Measurements from ENCODE around the gene CCL5. TPM values are rescaled to one million over a fixed set of nuclear protein-coding genes. Genes with fewer than 3 reads are reported as not detected.

Gene CCL5
- total and polyA plus RNA-seq, 10 donors: 26.0 to 93.2 (median 64.3) TPM

DNA sequence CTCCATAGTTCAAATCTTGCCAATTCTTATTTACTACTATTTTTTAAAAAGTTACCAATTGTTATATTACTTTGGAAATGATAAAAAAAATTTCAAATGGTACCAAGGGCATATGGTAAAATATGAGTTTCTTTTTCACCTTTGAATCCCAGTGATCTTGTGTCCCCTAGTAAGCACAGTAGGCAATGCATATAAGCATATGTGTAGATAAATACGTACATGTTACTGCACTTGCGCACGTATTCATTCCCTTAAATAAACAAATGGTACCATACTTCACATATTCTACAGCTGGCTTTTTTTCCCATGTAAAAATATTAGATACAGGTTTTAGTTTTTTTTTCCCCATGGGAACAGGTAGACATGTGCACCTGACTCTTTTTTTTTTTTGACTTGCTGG lies 39.1 kb downstream of the CCL5 start:
- Histone ChIP-seq H3K4me3 (no peak overlapping the region), H3K36me3 (peaks cover 0 to 100% (median 99%) of the 10 kb centered on the region in 6 donors), H3K27me3 (replicated peaks in 1 of 7) (no peaks in the 10 kb centered on the region), H3K27ac (no peak overlapping the region), H3K4me1 (no peaks in the 10 kb centered on the region), H3K9me3 (no peaks in the 10 kb centered on the region)
- TF ChIP-seq POLR2A (IDR thresholded peaks at IDR 0.05): no peak
- TF ChIP-seq, protein P1, sequence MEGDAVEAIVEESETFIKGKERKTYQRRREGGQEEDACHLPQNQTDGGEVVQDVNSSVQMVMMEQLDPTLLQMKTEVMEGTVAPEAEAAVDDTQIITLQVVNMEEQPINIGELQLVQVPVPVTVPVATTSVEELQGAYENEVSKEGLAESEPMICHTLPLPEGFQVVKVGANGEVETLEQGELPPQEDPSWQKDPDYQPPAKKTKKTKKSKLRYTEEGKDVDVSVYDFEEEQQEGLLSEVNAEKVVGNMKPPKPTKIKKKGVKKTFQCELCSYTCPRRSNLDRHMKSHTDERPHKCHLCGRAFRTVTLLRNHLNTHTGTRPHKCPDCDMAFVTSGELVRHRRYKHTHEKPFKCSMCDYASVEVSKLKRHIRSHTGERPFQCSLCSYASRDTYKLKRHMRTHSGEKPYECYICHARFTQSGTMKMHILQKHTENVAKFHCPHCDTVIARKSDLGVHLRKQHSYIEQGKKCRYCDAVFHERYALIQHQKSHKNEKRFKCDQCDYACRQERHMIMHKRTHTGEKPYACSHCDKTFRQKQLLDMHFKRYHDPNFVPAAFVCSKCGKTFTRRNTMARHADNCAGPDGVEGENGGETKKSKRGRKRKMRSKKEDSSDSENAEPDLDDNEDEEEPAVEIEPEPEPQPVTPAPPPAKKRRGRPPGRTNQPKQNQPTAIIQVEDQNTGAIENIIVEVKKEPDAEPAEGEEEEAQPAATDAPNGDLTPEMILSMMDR (IDR thresholded peaks at IDR 0.05 in 8 of 11, conservative IDR thresholded peaks at IDR 0.05 in 3 of 11): no peak
- TF ChIP-seq POLR2AphosphoS5 (IDR thresholded peaks at IDR 0.05): no peak
- intact Hi-C loops (cut with DNase I; ENCODE audit: low total_unique reads): loop anchor here (10.0 kb wide), 1 partner anchor 304 kb away; no protein-coding TSS in a partner anchor
- DNase-seq: no peak
- WGBS, 5 donors: 76 to 97% (median 95%) methylated on average over 3 of the region's 3 CpGs

DNA sequence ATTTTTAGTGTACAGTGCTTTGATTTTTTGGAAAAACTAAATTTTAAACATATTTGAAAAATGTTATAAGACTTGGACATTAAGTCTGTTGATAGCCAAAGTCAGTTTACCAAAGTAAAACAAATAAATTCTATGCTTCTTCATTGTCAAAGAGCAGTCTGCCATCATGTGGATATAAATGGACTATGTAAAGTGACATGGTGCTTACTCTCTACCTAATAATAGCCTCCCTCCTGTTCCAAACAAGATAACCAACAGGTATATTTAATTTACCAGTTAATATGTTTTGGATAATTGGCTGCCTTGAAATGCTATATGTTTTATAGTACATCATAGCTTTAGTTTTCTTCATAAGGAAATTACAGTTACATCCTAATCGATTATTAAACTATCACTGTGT lies 55.0 kb downstream of the CCL5 start:
- intact Hi-C loops (cut with DNase I; ENCODE audit: low total_unique reads): no loop called here
- Histone ChIP-seq H3K4me1 (peaks cover 0 to under 1% (median 0%) of the 10 kb centered on the region in 6 donors), H3K4me3 (no peak overlapping the region), H3K36me3 (peaks cover 0 to 100% (median 82%) of the 10 kb centered on the region in 6 donors), H3K27me3 (replicated peaks in 1 of 7) (no peaks in the 10 kb centered on the region), H3K9me3 (no peaks in the 10 kb centered on the region), H3K27ac (no peak overlapping the region)
- no peak for DNase-seq
- 92 to 100% (median 97%) methylated on average over 1 of the region's 1 CpG for WGBS, 5 donors
- no peak for TF ChIP-seq POLR2A (IDR thresholded peaks at IDR 0.05)
- no peak for TF ChIP-seq POLR2AphosphoS5 (IDR thresholded peaks at IDR 0.05)
- TF ChIP-seq, protein P1 (IDR thresholded peaks at IDR 0.05 in 8 of 11, conservative IDR thresholded peaks at IDR 0.05 in 3 of 11): no peak

Small RNAs within 50 kb of the gene (small RNA-seq; reads per million reads assigned to genes)
- gene RF00100: 131 to 266 (median 181) reads per million in 4 donors

Other genes starting within 250 kb of the CCL5 start
- gene RASL10B, start 148.7 kb downstream of the CCL5 start, total RNA-seq: under 1 TPM in 6 of 7 donors, not detected in 1; 0.11 to 0.74 (median 0.25) TPM
- under 1 TPM; 0.09 to 0.50 (median 0.29) TPM for gene RASL10B, start 148.7 kb downstream of the CCL5 start, polyA plus RNA-seq
- gene GAS2L2, start 127.1 kb downstream of the CCL5 start, total RNA-seq: not detected
- gene GAS2L2, start 127.1 kb downstream of the CCL5 start, polyA plus RNA-seq: under 1 TPM; 0.02 to 0.03 (median 0.02) TPM
- gene C17orf50, start 119.5 kb downstream of the CCL5 start, total RNA-seq: not detected
- under 1 TPM in 2 of 3 donors, not detected in 1; 0.15 to 0.42 TPM for gene C17orf50, start 119.5 kb downstream of the CCL5 start, polyA plus RNA-seq
- 1 to 10 TPM; 1.5 to 5.9 (median 3.1) TPM for gene MMP28, start 84.7 kb downstream of the CCL5 start, total RNA-seq
- gene MMP28, start 84.7 kb downstream of the CCL5 start, polyA plus RNA-seq: 1 to 10 TPM; 1.1 to 3.5 (median 1.7) TPM
- 100 to 1,000 TPM in 5 of 7 donors, 10 to 100 TPM in 2; 78.7 to 184 (median 146) TPM for gene TAF15, start 70.9 kb downstream of the CCL5 start, total RNA-seq
- 100 to 1,000 TPM in 1 of 3 donors, 10 to 100 TPM in 2; 55.9 to 113 (median 84.7) TPM for gene TAF15, start 70.9 kb downstream of the CCL5 start, polyA plus RNA-seq
- gene HEATR9, start 11.5 kb downstream of the CCL5 start, total RNA-seq: under 1 TPM; 0.28 to 0.92 (median 0.52) TPM
- under 1 TPM; 0.05 to 0.32 (median 0.11) TPM for gene HEATR9, start 11.5 kb downstream of the CCL5 start, polyA plus RNA-seq
- under 1 TPM in 2 of 7 donors, not detected in 5; 0.52 to 0.82 TPM for gene RDM1, start 50.4 kb upstream of the CCL5 start, total RNA-seq
- 1 to 10 TPM in 1 of 3 donors, under 1 TPM in 2; 0.48 to 2.3 (median 0.52) TPM for gene RDM1, start 50.4 kb upstream of the CCL5 start, polyA plus RNA-seq
- not detected for gene LYZL6, start 63.4 kb upstream of the CCL5 start, total RNA-seq
- gene LYZL6, start 63.4 kb upstream of the CCL5 start, polyA plus RNA-seq: not detected
- 1 to 10 TPM in 6 of 7 donors, under 1 TPM in 1; 0.32 to 8.4 (median 1.9) TPM for gene CCL16, start 101.1 kb upstream of the CCL5 start, total RNA-seq
- 1 to 10 TPM in 1 of 3 donors, under 1 TPM in 2; 0.27 to 1.7 (median 0.37) TPM for gene CCL16, start 101.1 kb upstream of the CCL5 start, polyA plus RNA-seq
- gene CCL14, start 106.4 kb upstream of the CCL5 start, total RNA-seq: 1,000 to 10,000 TPM in 1 of 7 donors, 100 to 1,000 TPM in 6; 279 to 1,219 (median 345) TPM
- 100 to 1,000 TPM in 2 of 3 donors, 10 to 100 TPM in 1; 72.3 to 262 (median 220) TPM for gene CCL14, start 106.4 kb upstream of the CCL5 start, polyA plus RNA-seq
- gene CCL15, start 121.2 kb upstream of the CCL5 start, total RNA-seq: not detected
- under 1 TPM; 0.15 to 0.20 (median 0.19) TPM for gene CCL15, start 121.2 kb upstream of the CCL5 start, polyA plus RNA-seq
- 10 to 100 TPM in 4 of 7 donors, 1 to 10 TPM in 3; 7.5 to 40.6 (median 15.5) TPM for gene CCL23, start 137.6 kb upstream of the CCL5 start, total RNA-seq
- gene CCL23, start 137.6 kb upstream of the CCL5 start, polyA plus RNA-seq: 10 to 100 TPM in 1 of 3 donors, 1 to 10 TPM in 2; 1.6 to 12.7 (median 6.6) TPM
- gene CCL18, start 183.9 kb upstream of the CCL5 start, total RNA-seq: 10 to 100 TPM in 5 of 7 donors, 1 to 10 TPM in 2; 5.2 to 27.8 (median 11.0) TPM
- 100 to 1,000 TPM in 1 of 3 donors, 10 to 100 TPM in 1, 1 to 10 TPM in 1; 9.8 to 109 (median 75.6) TPM for gene CCL18, start 183.9 kb upstream of the CCL5 start, polyA plus RNA-seq
- 10 to 100 TPM; 10.7 to 85.9 (median 23.3) TPM for gene CCL3, start 209.8 kb upstream of the CCL5 start, total RNA-seq
- gene CCL3, start 209.8 kb upstream of the CCL5 start, polyA plus RNA-seq: 10 to 100 TPM; 11.7 to 41.5 (median 17.6) TPM
- 10 to 100 TPM; 23.5 to 81.0 (median 33.8) TPM for gene CCL4, start 223.5 kb upstream of the CCL5 start, total RNA-seq
- 10 to 100 TPM; 10.1 to 32.9 (median 15.8) TPM for gene CCL4, start 223.5 kb upstream of the CCL5 start, polyA plus RNA-seq